Raji (cell line): ENCODE data around the gene CDK4.
A peak's percentile ranks its signal among the peaks of the same experiment; 100 is the strongest.

Experiments used
- POLR2A ChIP-seq: IDR thresholded peaks from 2 replicates; pipeline ENCODE4 v1.6.1; 2011; ENCODE audit warnings: low read depth, low read length, control low read depth; ENCODE audit not compliant: insufficient read depth

Gene CDK4

GRCh38 chr12:57775563-57776246 is 23.6 kb upstream of the CDK4 start:
- TF ChIP-seq POLR2A, result no peak

GRCh38 chr12:57775044-57775443 is 22.9 kb upstream of the CDK4 start:
- no peak for TF ChIP-seq POLR2A

- TF ChIP-seq POLR2A, result no peak
Observed at GRCh38 chr12:57772429-57773322, 20.6 kb upstream of the CDK4 start, which contains the start of gene EEF1AKMT3. Gene EEF1AKMT3 (plus strand): TSS chr12:57772614. CDS start chr12:57772725, 111 bp downstream.

GRCh38 chr12:57771873-57772428 is 19.8 kb upstream of the CDK4 start, which contains the start of gene METTL1:
Gene METTL1 (minus strand): TSS chr12:57772105. CDS start chr12:57772083, 22 bp downstream.
- peak; percentile 89 for TF ChIP-seq POLR2A

- TF ChIP-seq POLR2A, result no peak
Observed at GRCh38 chr12:57771236-57771872, 19.2 kb upstream of the CDK4 start.

- TF ChIP-seq POLR2A, result no peak
Observed at GRCh38 chr12:57770734-57771133, 18.6 kb upstream of the CDK4 start.

- TF ChIP-seq POLR2A, result no peak
Observed at GRCh38 chr12:57769594-57769993, 17.5 kb upstream of the CDK4 start.

GRCh38 chr12:57767876-57768275 is 15.8 kb upstream of the CDK4 start:
- no peak for TF ChIP-seq POLR2A

- TF ChIP-seq POLR2A, result no peak
Observed at GRCh38 chr12:57767305-57767698, 15.2 kb upstream of the CDK4 start.

GRCh38 chr12:57766464-57767304 is 14.6 kb upstream of the CDK4 start, which contains the start of gene CYP27B1:
Gene CYP27B1 (minus strand): TSS chr12:57767078. CDS start chr12:57767041, 37 bp downstream.
- TF ChIP-seq POLR2A, result no peak

GRCh38 chr12:57765698-57766463 is 13.8 kb upstream of the CDK4 start:
- TF ChIP-seq POLR2A, result no peak

GRCh38 chr12:57765003-57765697 is 13.0 kb upstream of the CDK4 start:
- no peak for TF ChIP-seq POLR2A

GRCh38 chr12:57764662-57765002 is 12.5 kb upstream of the CDK4 start:
- no peak for TF ChIP-seq POLR2A
